ENCODE measurements around the gene MRAS. TPM values are rescaled to one million over a fixed set of nuclear protein-coding genes. Genes with fewer than 3 reads are reported as not detected.
"Not testable (repeated sequence)": the region's sequence is repeated elsewhere in the genome, so short reads cannot be mapped to it uniquely, and the experiment has no call there.

Gene MRAS
- total and polyA plus RNA-seq, 2 of the 8 experiments (the other 6 are each of a cell fraction or from before 2014, with no cell fraction given) = 10.6 to 16.2 TPM

GRCh38 chr3:138453940-138454339 lies 105.6 kb downstream of the MRAS start:
- H3K9ac ChIP-seq (replicated peaks in 1 of 4; ENCODE audit: extremely low read depth in 1 of 4, low read depth in 3 of 4, low read length in 3 of 4); H3K79me1 ChIP-seq (ENCODE audit: low read depth, low read length); H3K4me3 ChIP-seq (ENCODE audit: extremely low read depth in 1 of 4, insufficient read depth in 2 of 4, low read depth in 3 of 4, low read length in 4 of 4); H2BK20ac ChIP-seq (ENCODE audit: low read length); H3K9me3 ChIP-seq (ENCODE audit: insufficient read depth in 2 of 2, low read depth in 1 of 2, low read length in 1 of 2); H2BK120ac ChIP-seq (replicated peaks; ENCODE audit: low read depth, low read length); H3K23ac ChIP-seq (ENCODE audit: insufficient read length); H4K8ac ChIP-seq (ENCODE audit: extremely low read depth, insufficient read depth, low read length); H2BK5ac ChIP-seq (ENCODE audit: low read depth, low read length); H4K5ac ChIP-seq (ENCODE audit: insufficient read length, low read depth, low read length); H3K27me3 ChIP-seq (replicated peaks in 1 of 4; ENCODE audit: control insufficient read depth in 3 of 4, extremely low read depth in 1 of 4, insufficient read depth in 3 of 4, low read length in 3 of 4); H4K20me1 ChIP-seq (replicated peaks in 1 of 2; ENCODE audit: control insufficient read depth in 1 of 2, insufficient read depth in 2 of 2, low read length in 2 of 2); H2AK5ac ChIP-seq (ENCODE audit: low read depth, low read length); H2BK12ac ChIP-seq (ENCODE audit: low read depth, low read length); DNase-seq (ENCODE audit: low read depth in 1 of 2, low spot score in 2 of 2); H3K14ac ChIP-seq (ENCODE audit: insufficient read length); H3K56ac ChIP-seq (replicated peaks; ENCODE audit: insufficient read length, low read depth, low read length); H3K18ac ChIP-seq (ENCODE audit: extremely low read depth, low read length); H3K4me2 ChIP-seq (ENCODE audit: insufficient read depth in 1 of 2, low read depth in 2 of 2, low read length in 2 of 2); H3K27ac ChIP-seq (ENCODE audit: low read depth, low read length); H4K91ac ChIP-seq (replicated peaks; ENCODE audit: insufficient read length, low read length); H2AFZ ChIP-seq (ENCODE audit: low read length); H2BK15ac ChIP-seq (ENCODE audit: low read length); H3K4ac ChIP-seq (replicated peaks; ENCODE audit: insufficient read length, low read depth, low read length); H3K36me3 ChIP-seq (ENCODE audit: control insufficient read depth in 2 of 4, insufficient read depth in 4 of 4, low read length in 3 of 4); FAIRE-seq; H3K79me2 ChIP-seq (ENCODE audit: control insufficient read depth in 1 of 2, insufficient read depth in 2 of 2, low read length in 2 of 2); POLR2A ChIA-PET (ENCODE audit: partially characterized antibody); H3K23me2 ChIP-seq (ENCODE audit: low read depth, low read length): not testable (repeated sequence)
- 74% methylated on average over 8 of the region's 8 CpGs; no CpG with 5 or more reads in 1 of the 2 experiments for WGBS, 2 experiments (ENCODE audit: extremely low coverage in 1 of 2, insufficient coverage in 1 of 2, insufficient read length in 1 of 2, insufficient replicate concordance in 2 of 2, low coverage in 1 of 2, low lambda C conversion rate in 2 of 2, missing lambda C conversion rate in 1 of 2)
- peaks cover 0 to 10% (median 5%) of the 10 kb centered on the region in 4 experiments; a peak in 5 of 7 replicates for H3K4me1 ChIP-seq (replicated peaks in 1 of 4; ENCODE audit: control insufficient read depth in 3 of 4, insufficient read depth in 4 of 4, low read length in 3 of 4)
- CTCF ChIA-PET (ENCODE audit: partially characterized antibody) = interaction anchor here (0.8 to 2.8 kb wide), 2 partner anchors 9 to 16 kb away, joined by 3 to 10 read pairs; no protein-coding TSS in a partner anchor

Other genes with a start within 250 kb of the MRAS start
- 6.9 and 8.3 TPM in 2 replicates for gene DZIP1L, start 233.0 kb upstream of the MRAS start, total RNA-seq (2021; fragmentation: NEBNext Ultra II Directional; extraction: Animal tissue kit (Norgen Biotek cat#: 25700))
- 6.5 and 9.0 TPM in 2 replicates for gene DZIP1L, start 233.0 kb upstream of the MRAS start, polyA plus RNA-seq (2011; rRNA removed)
- gene A4GNT, start 216.2 kb upstream of the MRAS start, total RNA-seq (2021; fragmentation: NEBNext Ultra II Directional; extraction: Animal tissue kit (Norgen Biotek cat#: 25700)) = not detected in 2 replicates
- not detected in 2 replicates for gene A4GNT, start 216.2 kb upstream of the MRAS start, polyA plus RNA-seq (2011; rRNA removed)
- 18.0 and 18.3 TPM in 2 replicates for gene DBR1, start 173.7 kb upstream of the MRAS start, total RNA-seq (2021; fragmentation: NEBNext Ultra II Directional; extraction: Animal tissue kit (Norgen Biotek cat#: 25700))
- gene DBR1, start 173.7 kb upstream of the MRAS start, polyA plus RNA-seq (2011; rRNA removed) = 9.5 and 10.1 TPM in 2 replicates
- 43.1 and 47.3 TPM in 2 replicates for gene ARMC8, start 161.3 kb upstream of the MRAS start, total RNA-seq (2021; fragmentation: NEBNext Ultra II Directional; extraction: Animal tissue kit (Norgen Biotek cat#: 25700))
- 46.5 and 58.5 TPM in 2 replicates for gene ARMC8, start 161.3 kb upstream of the MRAS start, polyA plus RNA-seq (2011; rRNA removed)
- gene NME9, start 18.7 kb upstream of the MRAS start, total RNA-seq (2021; fragmentation: NEBNext Ultra II Directional; extraction: Animal tissue kit (Norgen Biotek cat#: 25700)) = not detected in 2 replicates
- 0.11 TPM in 1 of 2 replicates, not detected in the other for gene NME9, start 18.7 kb upstream of the MRAS start, polyA plus RNA-seq (2011; rRNA removed)
- 7.0 and 7.3 TPM in 2 replicates for gene ESYT3, start 86.0 kb downstream of the MRAS start, total RNA-seq (2021; fragmentation: NEBNext Ultra II Directional; extraction: Animal tissue kit (Norgen Biotek cat#: 25700))
- 4.3 and 4.4 TPM in 2 replicates for gene ESYT3, start 86.0 kb downstream of the MRAS start, polyA plus RNA-seq (2011; rRNA removed)
- gene CEP70, start 245.7 kb downstream of the MRAS start, total RNA-seq (2021; fragmentation: NEBNext Ultra II Directional; extraction: Animal tissue kit (Norgen Biotek cat#: 25700)) = 23.6 and 26.2 TPM in 2 replicates
- 2.8 and 3.9 TPM in 2 replicates for gene CEP70, start 245.7 kb downstream of the MRAS start, polyA plus RNA-seq (2011; rRNA removed)